HepG2 (cell line): ENCODE measurements around the gene TMEM271. TPM values are rescaled to one million over a fixed set of nuclear protein-coding genes. Genes with fewer than 3 reads are reported as not detected.

Experiments
- CTCF ChIP-seq: sonication (generic); formaldehyde crosslinking; IDR thresholded peaks from 2 replicates; pipeline ENCODE4 v1.5.0; 2020; ENCODE audit warnings: mild to moderate bottlenecking, missing genetic modification reagents, moderate library complexity
- FOXA3 ChIP-seq: IDR thresholded peaks from 2 replicates; pipeline ENCODE4 v1.6.1; 2016; ENCODE audit warnings: missing genetic modification reagents, missing compliant biosample characterization
- GATAD2A ChIP-seq: IDR thresholded peaks from 2 replicates; pipeline ENCODE4 v1.6.1; 2016
- HMG20B ChIP-seq: conservative IDR thresholded peaks from 2 replicates; pipeline ENCODE4 v1.6.1; 2016; ENCODE audit warnings: missing genetic modification reagents, missing compliant biosample characterization
- HNF1A ChIP-seq, 2 experiments: sonication (generic) in 1 of 2; formaldehyde crosslinking in 1 of 2; IDR thresholded peaks; 2 replicates each; pipeline versions ENCODE4 v1.4.0 to v1.6.1; 2016 to 2020; ENCODE audit warnings: borderline replicate concordance in 1 of 2, low read depth in 1 of 2, mild to moderate bottlenecking in 1 of 2, missing genetic modification reagents in 1 of 2
- IRX3 ChIP-seq: sonication (generic); formaldehyde crosslinking; IDR thresholded peaks from 2 replicates; pipeline ENCODE4 v1.8.1; 2023; ENCODE audit warnings: mild to moderate bottlenecking, low read depth, missing genetic modification reagents, borderline replicate concordance
- PAX8 ChIP-seq: sonication (generic); formaldehyde crosslinking; IDR thresholded peaks from 2 replicates; pipeline ENCODE4 v1.8.0; 2022; ENCODE audit warnings: mild to moderate bottlenecking, missing genetic modification reagents, borderline replicate concordance
- PHF21A ChIP-seq: sonication (generic); formaldehyde crosslinking; IDR thresholded peaks from 2 replicates; pipeline ENCODE4 v1.5.0; 2020; ENCODE audit warnings: mild to moderate bottlenecking, missing genetic modification reagents
- PRDM10 ChIP-seq: sonication (generic); formaldehyde crosslinking; IDR thresholded peaks from 2 replicates; pipeline ENCODE4 v1.4.0; 2020; ENCODE audit warnings: low read depth, missing genetic modification reagents
- RXRB ChIP-seq: IDR thresholded peaks from 2 replicates; pipeline ENCODE4 v1.6.1; 2016; ENCODE audit warnings: borderline replicate concordance, missing genetic modification reagents, missing compliant biosample characterization
- SAFB2 ChIP-seq: sonication (generic); formaldehyde crosslinking; IDR thresholded peaks from 2 replicates; pipeline ENCODE4 v1.5.1; 2020; ENCODE audit warnings: missing genetic modification reagents, low read depth, mild to moderate bottlenecking, borderline replicate concordance
- SP4 ChIP-seq: sonication (generic); formaldehyde crosslinking; IDR thresholded peaks from 2 replicates; pipeline ENCODE4 v1.8.1; 2023; ENCODE audit warnings: mild to moderate bottlenecking, missing genetic modification reagents
- ZFP90 ChIP-seq: sonication (generic); formaldehyde crosslinking; IDR thresholded peaks from 2 replicates; pipeline ENCODE4 v1.8.0; 2022; ENCODE audit warnings: missing genetic modification reagents, mild to moderate bottlenecking, inconsistent platforms, borderline replicate concordance
- ZIK1 ChIP-seq: sonication (generic); formaldehyde crosslinking; IDR thresholded peaks from 2 replicates; pipeline ENCODE4 v1.5.0; 2020; ENCODE audit warnings: mild to moderate bottlenecking, low read depth, missing genetic modification reagents, borderline replicate concordance
- ZNF574 ChIP-seq: sonication (generic); formaldehyde crosslinking; IDR thresholded peaks from 2 replicates; pipeline ENCODE4 v1.4.0; 2020; ENCODE audit warnings: missing genetic modification reagents
- ZNF589 ChIP-seq: sonication (generic); formaldehyde crosslinking; conservative IDR thresholded peaks from 2 replicates; pipeline ENCODE4 v1.8.0; 2022; ENCODE audit warnings: mild to moderate bottlenecking, moderate library complexity, missing genetic modification reagents
- polyA plus RNA-seq, 8 experiments: library from polyadenylated mRNA; depleted of rRNA in 3 of 8; stranded (reverse) in 7 of 8; unstranded in 1 of 8; fragments of >200 nt; fragmentation: Illumina TruSeq in 4 of 8; extraction: Trizol in 4 of 8; gene quantifications; 2 replicates each; pipeline versions ENCODE4 v1.2.1 to v1.2.3, GENCODE V29; 2011 to 2016; ENCODE audit warnings: low read depth in 4 of 8, missing spikeins in 1 of 8, mixed read lengths in 1 of 8; ENCODE audit not compliant: insufficient read depth in 1 of 8
- total RNA-seq, 5 experiments: library from RNA; depleted of rRNA; stranded (reverse); fragments of >200 nt; fragmentation: Illumina TruSeq; extraction: Trizol; gene quantifications; 2 replicates each; pipeline ENCODE4 v1.2.3, GENCODE V29; 2016; ENCODE audit warnings: low read depth in 1 of 5

TMEM271 gene
- total and polyA plus RNA-seq, 2 of the 13 experiments (the other 11 are each of a cell fraction or from before 2014, with no cell fraction given), result not detected

- TF ChIP-seq HNF1A (IDR thresholded peaks at IDR 0.05; ENCODE audit: low read depth) (no peak), HNF1A (CRISPR knock-in tag; IDR thresholded peaks at IDR 0.05; ENCODE audit: borderline replicate concordance) (peak; percentile 14; the same call in 1 of the 2 replicates), ZIK1 (CRISPR knock-in tag) (0 out of 2 replicates have a peak, but pooled peaks have one; percentile 35), RXRB (CRISPR knock-in tag) (0 out of 2 replicates have a peak, but pooled peaks have one; percentile 28), GATAD2A (CRISPR knock-in tag) (peak; percentile 42; the same call in 1 of the 2 replicates), ZNF589 (no peak), IRX3 (no peak), PHF21A (CRISPR knock-in tag) (no peak), HMG20B (CRISPR knock-in tag) (no peak), ZNF574 (CRISPR knock-in tag) (peak; percentile 32; the same call in 1 of the 2 replicates), ZFP90 (CRISPR knock-in tag) (no peak), PRDM10 (no peak), CTCF (CRISPR knock-in tag) (peak; percentile 97), SAFB2 (CRISPR knock-in tag) (no peak), SP4 (CRISPR knock-in tag) (peak; percentile 27; the same call in 1 of the 2 replicates), FOXA3 (peak; percentile 19; the same call in 1 of the 2 replicates), PAX8 (0 out of 2 replicates have a peak, but pooled peaks have one; percentile 26)
Measured at GRCh38 chr4:602559-602942, 26.5 kb upstream of the TMEM271 start (continued).
